Heart left ventricle (tissue), 13 donors: Measurements from ENCODE around the gene AFF3.

Experiments
- POLR2A ChIP-seq, 2 donors: fragments of 450-650 bp; IDR thresholded peaks; one replicate each; pipeline ENCODE4 v1.6.1; 2017; ENCODE audit warnings: antibody characterized with exemption in 2 of 2, mild to moderate bottlenecking in 2 of 2, moderate library complexity in 2 of 2
- TF ChIP-seq, protein P1 (sequence below), 12 donors: fragments of 200-600 bp; sonication (generic) in 4 of 12; IDR thresholded peaks; one replicate each; pipeline versions ENCODE4 v1.5.0 to v1.8.0; 2018 to 2022; ENCODE audit warnings: antibody characterized with exemption in 12 of 12, mild to moderate bottlenecking in 5 of 12
- donor health status: ischemic (EF 13 %, LVEDD 7.1; RV severe dilation, severe dysfunction).
- donor health status: DM: no; HTN: yes; CAD: no.
- donor health status: DM: no; HTN: no; CAD: no.
- donor health status: ischemic (EF 25% LVEDD 6.9; RV normal size, moderate dysfunction).
- donor health status: ischemic (EF 25% LVEDD 5.7; RV mildly dilated, moderate dysfunction).
- donor health status: ischemic (EF 35%, LVEDD 5.7; RV mildly dilated, moderate dysfunction).
- donor health status: nonischemic (EF 11% LVEDD 7.7; RV severe dilation, severe dysfunction).
- donor health status: DM: yes; HTN: yes; CAD: no.
- donor health status: PGD.
- donor health status: ischemic (EF 29% LVEDD 5.4; RV normal size, mild dysfunction).
- donor health status: nonischemic (EF 23%, LVEDD 6.1; RV moderate dilation, normal function).

- TF ChIP-seq, protein P1, sequence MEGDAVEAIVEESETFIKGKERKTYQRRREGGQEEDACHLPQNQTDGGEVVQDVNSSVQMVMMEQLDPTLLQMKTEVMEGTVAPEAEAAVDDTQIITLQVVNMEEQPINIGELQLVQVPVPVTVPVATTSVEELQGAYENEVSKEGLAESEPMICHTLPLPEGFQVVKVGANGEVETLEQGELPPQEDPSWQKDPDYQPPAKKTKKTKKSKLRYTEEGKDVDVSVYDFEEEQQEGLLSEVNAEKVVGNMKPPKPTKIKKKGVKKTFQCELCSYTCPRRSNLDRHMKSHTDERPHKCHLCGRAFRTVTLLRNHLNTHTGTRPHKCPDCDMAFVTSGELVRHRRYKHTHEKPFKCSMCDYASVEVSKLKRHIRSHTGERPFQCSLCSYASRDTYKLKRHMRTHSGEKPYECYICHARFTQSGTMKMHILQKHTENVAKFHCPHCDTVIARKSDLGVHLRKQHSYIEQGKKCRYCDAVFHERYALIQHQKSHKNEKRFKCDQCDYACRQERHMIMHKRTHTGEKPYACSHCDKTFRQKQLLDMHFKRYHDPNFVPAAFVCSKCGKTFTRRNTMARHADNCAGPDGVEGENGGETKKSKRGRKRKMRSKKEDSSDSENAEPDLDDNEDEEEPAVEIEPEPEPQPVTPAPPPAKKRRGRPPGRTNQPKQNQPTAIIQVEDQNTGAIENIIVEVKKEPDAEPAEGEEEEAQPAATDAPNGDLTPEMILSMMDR (IDR thresholded peaks at IDR 0.05): no peak
- TF ChIP-seq POLR2A (IDR thresholded peaks at IDR 0.05): no peak
Measured at GRCh38 chr2:99565227-99565626, 577.2 kb downstream of the AFF3 start.
